GM10266 (cell line): ENCODE results near the gene DGKZ.
A peak's percentile ranks its signal among the peaks of the same experiment; 100 is the strongest.
"Not testable (repeated sequence)": the region's sequence is repeated elsewhere in the genome, so short reads cannot be mapped to it uniquely, and the experiment has no call there.

Experiments used
- DNase-seq: peaks from one replicate; pipeline ENCODE4 v3.0.0; 2012; ENCODE audit errors: extremely low spot score
- CTCF ChIP-seq: IDR thresholded peaks from 2 replicates; pipeline ENCODE4 v1.5.1; 2012; ENCODE audit warnings: mild to moderate bottlenecking, low read depth; ENCODE audit not compliant: control insufficient read depth, insufficient read depth; ENCODE audit errors: missing control alignments

The DGKZ gene, protein sequence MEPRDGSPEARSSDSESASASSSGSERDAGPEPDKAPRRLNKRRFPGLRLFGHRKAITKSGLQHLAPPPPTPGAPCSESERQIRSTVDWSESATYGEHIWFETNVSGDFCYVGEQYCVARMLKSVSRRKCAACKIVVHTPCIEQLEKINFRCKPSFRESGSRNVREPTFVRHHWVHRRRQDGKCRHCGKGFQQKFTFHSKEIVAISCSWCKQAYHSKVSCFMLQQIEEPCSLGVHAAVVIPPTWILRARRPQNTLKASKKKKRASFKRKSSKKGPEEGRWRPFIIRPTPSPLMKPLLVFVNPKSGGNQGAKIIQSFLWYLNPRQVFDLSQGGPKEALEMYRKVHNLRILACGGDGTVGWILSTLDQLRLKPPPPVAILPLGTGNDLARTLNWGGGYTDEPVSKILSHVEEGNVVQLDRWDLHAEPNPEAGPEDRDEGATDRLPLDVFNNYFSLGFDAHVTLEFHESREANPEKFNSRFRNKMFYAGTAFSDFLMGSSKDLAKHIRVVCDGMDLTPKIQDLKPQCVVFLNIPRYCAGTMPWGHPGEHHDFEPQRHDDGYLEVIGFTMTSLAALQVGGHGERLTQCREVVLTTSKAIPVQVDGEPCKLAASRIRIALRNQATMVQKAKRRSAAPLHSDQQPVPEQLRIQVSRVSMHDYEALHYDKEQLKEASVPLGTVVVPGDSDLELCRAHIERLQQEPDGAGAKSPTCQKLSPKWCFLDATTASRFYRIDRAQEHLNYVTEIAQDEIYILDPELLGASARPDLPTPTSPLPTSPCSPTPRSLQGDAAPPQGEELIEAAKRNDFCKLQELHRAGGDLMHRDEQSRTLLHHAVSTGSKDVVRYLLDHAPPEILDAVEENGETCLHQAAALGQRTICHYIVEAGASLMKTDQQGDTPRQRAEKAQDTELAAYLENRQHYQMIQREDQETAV

GRCh38 chr11:46346886-46347636 is at the start of gene DGKZ:
DGKZ (plus strand) TSS chr11:46347463; CDS start chr11:46347660, 197 bp downstream.
- peak; percentile 99 for TF ChIP-seq CTCF
- DNase-seq: peak; percentile 96

DNA sequence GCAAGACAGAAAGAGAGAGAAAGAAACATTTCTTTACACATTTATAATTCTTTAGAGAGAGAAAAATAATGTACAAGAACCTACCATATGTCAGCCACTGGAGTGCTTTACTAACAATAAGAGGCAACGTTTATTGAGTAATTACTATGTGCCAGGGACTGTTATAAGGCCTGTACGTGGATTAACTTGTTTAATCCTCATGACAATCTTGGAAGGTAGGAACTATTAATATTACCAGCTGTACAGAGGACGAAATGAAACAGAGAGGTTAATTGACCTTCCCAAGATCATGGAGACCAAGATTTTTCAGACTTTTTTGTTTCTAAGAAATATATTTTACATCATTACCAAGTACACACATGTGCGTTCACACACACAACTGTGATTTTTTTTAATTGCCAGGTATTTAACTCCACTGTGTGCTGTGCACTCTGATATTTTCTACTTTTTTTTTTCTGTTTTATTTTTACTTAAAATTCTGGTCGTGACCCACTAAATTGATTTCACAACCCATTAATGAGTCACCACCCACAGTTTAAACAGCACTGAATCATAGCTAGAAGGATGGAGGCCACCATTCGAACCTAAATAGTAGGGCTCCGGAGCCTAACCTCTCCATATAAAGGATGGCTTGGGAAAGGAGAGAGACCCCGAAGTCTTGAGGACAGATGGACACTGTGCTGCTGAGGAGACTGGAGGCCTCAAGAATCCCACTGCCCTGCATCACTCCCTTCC is 48.4 kb upstream of the DGKZ start:
- TF ChIP-seq CTCF: no peak
- DNase-seq: no peak

- no peak for DNase-seq
- no peak for TF ChIP-seq CTCF
These were observed 47.8 kb upstream of the DGKZ start for GRCh38 chr11:46299451-46299961.

DNA sequence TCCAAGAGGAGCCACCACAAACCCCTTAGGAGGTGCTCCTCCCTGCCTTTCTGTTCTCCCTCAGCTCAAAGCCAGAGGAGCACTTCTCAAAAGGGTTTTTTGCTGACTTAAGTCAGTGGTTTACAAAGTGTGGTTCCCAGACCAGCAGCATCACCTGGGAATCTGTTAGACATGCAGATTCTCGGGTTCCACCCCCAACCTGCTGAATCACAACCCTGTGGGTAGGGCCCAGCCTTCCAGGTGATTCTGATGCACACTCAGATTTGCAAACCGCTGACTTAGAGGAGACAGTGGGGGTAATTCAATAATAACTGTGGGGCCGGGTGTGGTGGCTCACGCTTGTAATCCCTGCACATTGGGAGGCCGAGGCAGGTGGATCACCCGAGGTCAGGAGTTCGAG is 47.0 kb upstream of the DGKZ start:
- TF ChIP-seq CTCF: no peak
- DNase-seq: no peak

- TF ChIP-seq CTCF: no peak
- peak; percentile 67 for DNase-seq
These were observed 44.4 kb upstream of the DGKZ start for GRCh38 chr11:46302866-46303265.

DNA sequence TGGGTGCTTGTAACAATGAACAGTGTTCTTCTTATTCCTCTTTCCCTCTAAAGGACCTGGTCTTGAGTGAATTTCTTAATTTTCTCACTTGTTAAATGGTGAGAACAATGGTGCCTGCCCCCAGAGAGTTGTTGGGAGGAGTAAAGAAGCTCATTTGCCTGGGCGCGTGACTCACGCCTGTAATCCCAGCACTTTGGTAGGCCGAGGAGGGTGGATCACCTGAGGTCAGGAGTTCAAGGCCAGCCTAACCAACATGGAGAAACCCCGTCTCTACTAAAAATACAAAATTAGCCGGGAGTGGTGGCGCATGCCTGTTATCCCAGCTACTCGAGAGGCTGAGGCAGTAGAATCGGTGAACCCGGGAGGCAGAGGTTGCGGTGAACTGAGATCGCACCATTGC is 43.2 kb upstream of the DGKZ start:
- DNase-seq: not testable (repeated sequence)
